Small intestine (tissue), 7 donors: ENCODE results near the gene KCNE3. TPM values are rescaled to one million over a fixed set of nuclear protein-coding genes. Genes with fewer than 3 reads are reported as not detected.

Source experiments
- DNase-seq, 2 donors: peaks; one replicate each; pipeline versions ENCODE4 v3.0.0 to v3.0.0-alpha.2; 2013
- FAIRE-seq: peaks from 2 replicates; lab custom pipeline; 2012; peaks lifted over from hg19 to GRCh38; lab: Jason Lieb, UNC
- H3K27ac ChIP-seq, 3 donors: one replicate each; pipeline ENCODE4 v1.5.1; 2013; ENCODE audit warnings: low read length in 2 of 3, mild to moderate bottlenecking in 2 of 3, control low read depth in 1 of 3, inconsistent platforms in 1 of 3, low read depth in 1 of 3, moderate library complexity in 1 of 3
- H3K27me3 ChIP-seq, 3 donors: one replicate each; pipeline ENCODE4 v1.6.1; 2013; ENCODE audit warnings: low read length in 3 of 3, inconsistent platforms in 1 of 3; ENCODE audit not compliant: control insufficient read depth in 3 of 3, insufficient read depth in 3 of 3
- H3K36me3 ChIP-seq, 3 donors: one replicate each; pipeline ENCODE4 v1.6.1; 2013; ENCODE audit warnings: low read length in 3 of 3, inconsistent platforms in 1 of 3, low read depth in 1 of 3, mild to moderate bottlenecking in 1 of 3, moderate library complexity in 1 of 3; ENCODE audit not compliant: control insufficient read depth in 3 of 3, insufficient read depth in 2 of 3
- H3K4me1 ChIP-seq, 3 donors: one replicate each; pipeline ENCODE4 v1.6.1; 2013; ENCODE audit warnings: low read length in 2 of 3, inconsistent platforms in 1 of 3, low read depth in 1 of 3, mild to moderate bottlenecking in 1 of 3, moderate library complexity in 1 of 3; ENCODE audit not compliant: control insufficient read depth in 3 of 3, insufficient read depth in 2 of 3
- H3K4me3 ChIP-seq, 3 donors: one replicate each; pipeline ENCODE4 v1.5.1; 2013; ENCODE audit warnings: low read length in 3 of 3, control low read depth in 1 of 3, inconsistent platforms in 1 of 3, low read depth in 1 of 3, mild to moderate bottlenecking in 1 of 3, moderate library complexity in 1 of 3
- H3K9me3 ChIP-seq, 2 donors: one replicate each; pipeline ENCODE4 v1.6.1; 2013; ENCODE audit warnings: low read depth in 1 of 2, low read length in 1 of 2; ENCODE audit not compliant: control insufficient read depth in 2 of 2, insufficient read depth in 1 of 2
- WGBS, 3 donors: extraction: QIAGEN DNeasy Blood & Tissue Kit; methylation state at CpG; one replicate each; pipeline ENCODE4 v1.1.7; 2013; 5-methylcytosine and 5-hydroxymethylcytosine counted together
- polyA plus RNA-seq, 4 donors: library from polyadenylated mRNA; stranded (reverse) in 3 of 4; unstranded in 1 of 4; fragments of 200-250 nt in 3 of 4; fragments of 120-200 nt in 1 of 4; gene quantifications; one replicate each; pipeline versions ENCODE4 v1.2.1 to v1.2.3, GENCODE V29; 2013
- donor health status: healthy with polysubstance abuse.
- donor health status: control.
- donor health status: control.
- donor health status: Bipolar disorder and iron deficiency.
- donor health status: healthy.

KCNE3 gene
- polyA plus RNA-seq, 4 donors: 17.0 to 88.4 (median 29.3) TPM

DNA sequence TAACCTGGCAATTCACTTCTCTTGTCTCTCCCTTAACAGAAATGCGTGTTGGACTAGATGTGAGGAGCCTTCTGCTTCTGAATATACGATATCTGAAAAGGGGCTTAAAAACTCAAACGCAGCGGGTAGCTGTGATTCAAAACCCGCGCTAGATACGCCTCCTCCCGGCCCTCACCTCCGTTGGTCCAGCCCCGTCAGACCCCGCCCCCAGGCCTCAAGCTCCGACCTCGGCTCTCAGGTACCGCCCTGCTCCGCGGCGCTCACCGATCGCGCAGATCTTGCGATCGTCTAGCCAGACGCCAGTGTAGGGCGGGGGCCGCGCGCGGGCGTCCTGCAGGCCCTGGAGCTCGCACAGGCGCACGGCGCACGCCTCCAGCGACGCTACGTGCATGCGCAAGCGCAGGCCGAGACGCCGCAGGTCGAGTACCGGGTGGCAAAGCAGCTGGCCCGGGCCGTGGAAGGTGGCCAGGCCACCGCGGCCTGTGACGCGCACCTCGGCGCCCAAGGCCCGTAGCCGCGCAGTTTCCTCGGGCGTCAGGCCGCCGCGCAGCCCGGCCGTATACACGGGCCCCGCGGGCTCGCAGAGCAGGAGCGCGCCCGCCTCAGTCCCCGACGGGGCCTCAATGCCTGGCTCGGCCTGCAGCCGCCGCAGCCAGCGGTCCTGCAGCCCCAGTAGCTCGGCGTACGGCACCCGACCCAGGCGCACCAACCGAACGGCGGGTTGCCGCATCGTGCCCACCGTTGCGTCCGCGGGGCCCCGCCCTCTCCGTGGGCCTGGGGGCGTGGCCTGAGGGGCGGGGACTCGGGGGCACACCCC lies 25.8 kb upstream of the KCNE3 start, which contains the start of gene LIPT2:
Gene LIPT2, minus strand, starts transcription at position 751 of the 817 bp plus-strand sequence. Its CDS starts 21 bp downstream, at position 730.
- FAIRE-seq: no peak
- H3K27me3 ChIP-seq: no peaks in the 10 kb centered on the region
- peaks cover 0 to 6% of the 10 kb centered on the region in 2 donors for H3K9me3 ChIP-seq
- 1% methylated on average over 74 to 94 of the region's 94 CpGs for WGBS, 3 donors
- DNase-seq: peak; percentile 98 to 99
- peak within 1 kb of the TSS; percentile 67 to 99 (median 85) for H3K4me3 ChIP-seq
- H3K4me1 ChIP-seq: peaks cover 0 to 8% (median 6%) of the 10 kb centered on the region in 3 donors
- peak within 1 kb of the TSS; percentile 90 to 100 (median 100) for H3K27ac ChIP-seq
- H3K36me3 ChIP-seq: peaks cover 0 to 6% (median 0%) of the 10 kb centered on the region in 3 donors

DNA sequence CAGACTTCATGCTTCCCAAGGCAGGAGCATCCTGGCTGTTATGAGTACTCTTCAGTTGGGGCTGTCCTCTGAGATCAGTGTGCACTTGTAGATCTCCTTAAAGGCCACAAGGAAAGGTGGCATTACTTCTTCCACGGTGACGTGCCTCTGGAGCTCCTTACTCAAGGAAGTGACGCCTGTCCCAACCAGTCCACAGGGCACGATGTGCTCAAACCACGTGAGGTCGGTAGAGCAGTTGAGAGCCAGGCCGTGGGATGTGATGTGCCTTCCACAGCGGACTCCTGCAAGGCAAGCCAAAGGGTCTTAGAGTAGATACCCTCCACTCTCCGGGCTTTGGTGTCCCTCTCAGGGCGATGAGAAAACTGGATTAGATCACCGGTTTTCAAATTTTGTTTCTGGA lies 24.7 kb upstream of the KCNE3 start:
- Histone ChIP-seq H3K27ac (no peak overlapping the region), H3K4me1 (peaks cover 0 to 8% (median 6%) of the 10 kb centered on the region in 3 donors), H3K36me3 (peaks cover 0 to 6% (median 0%) of the 10 kb centered on the region in 3 donors), H3K27me3 (no peaks in the 10 kb centered on the region), H3K4me3 (no peak overlapping the region), H3K9me3 (peaks cover 0 to 4% of the 10 kb centered on the region in 2 donors)
- DNase-seq (no peak), FAIRE-seq (no peak)
- 89 to 91% (median 90%) methylated on average over 11 of the region's 11 CpGs for WGBS, 3 donors

DNA sequence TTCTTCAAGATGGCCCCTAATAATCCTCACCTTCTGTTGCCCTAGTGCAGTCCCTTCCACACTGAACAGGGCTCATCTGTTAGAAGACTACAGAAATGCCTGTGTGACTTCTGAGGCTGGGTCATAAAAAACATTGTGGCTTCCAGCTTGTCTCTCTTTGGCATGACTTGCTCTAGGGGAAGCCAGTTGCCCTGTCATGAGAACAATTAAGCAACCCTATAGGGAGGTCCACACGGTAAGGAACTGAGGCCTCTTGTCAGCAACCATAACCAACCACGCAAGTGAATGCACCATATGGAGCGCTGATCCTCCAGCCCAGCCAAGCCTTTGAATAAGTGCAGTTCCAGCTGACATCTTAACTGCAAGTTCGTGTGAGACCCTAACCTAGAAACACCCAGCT lies 23.6 kb upstream of the KCNE3 start:
- Histone ChIP-seq H3K4me3 (no peak overlapping the region), H3K27ac (no peak overlapping the region), H3K4me1 (peaks cover 0 to 8% (median 6%) of the 10 kb centered on the region in 3 donors), H3K36me3 (peaks cover 0 to 3% (median 0%) of the 10 kb centered on the region in 3 donors), H3K9me3 (no peaks in the 10 kb centered on the region), H3K27me3 (no peaks in the 10 kb centered on the region)
- WGBS, 3 donors: 94 to 97% (median 95%) methylated on average over 4 of the region's 4 CpGs
- no peak for DNase-seq
- no peak for FAIRE-seq

DNA sequence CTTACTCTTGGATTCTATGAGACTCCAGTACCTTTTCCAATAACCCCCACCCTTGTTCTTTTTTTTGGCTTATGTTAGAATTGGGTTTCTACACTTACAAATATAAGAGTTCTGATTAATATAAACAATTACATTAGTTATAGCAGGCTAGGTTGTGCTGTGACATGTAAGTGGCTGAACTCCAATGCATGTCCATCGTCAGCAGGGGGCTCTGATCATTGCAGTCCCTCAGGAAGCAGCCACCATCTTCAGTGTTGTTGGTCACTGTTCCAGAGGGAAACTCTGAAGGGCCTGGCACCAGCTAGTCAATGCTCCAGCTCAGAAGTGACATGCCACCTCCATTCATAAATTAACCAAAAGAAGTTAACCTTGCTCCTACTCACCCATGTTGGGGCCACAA lies 20.5 kb upstream of the KCNE3 start:
- Histone ChIP-seq H3K27me3 (no peaks in the 10 kb centered on the region), H3K9me3 (no peaks in the 10 kb centered on the region), H3K4me1 (peaks cover 0 to 4% (median 0%) of the 10 kb centered on the region in 3 donors), H3K27ac (no peak overlapping the region), H3K4me3 (no peak overlapping the region), H3K36me3 (peaks cover 0 to 3% (median 0%) of the 10 kb centered on the region in 3 donors)
- FAIRE-seq (no peak), DNase-seq (peak in 1 of 2 donors; percentile 37)
- 43 to 74% (median 67%) methylated on average over 1 of the region's 1 CpG for WGBS, 3 donors

DNA sequence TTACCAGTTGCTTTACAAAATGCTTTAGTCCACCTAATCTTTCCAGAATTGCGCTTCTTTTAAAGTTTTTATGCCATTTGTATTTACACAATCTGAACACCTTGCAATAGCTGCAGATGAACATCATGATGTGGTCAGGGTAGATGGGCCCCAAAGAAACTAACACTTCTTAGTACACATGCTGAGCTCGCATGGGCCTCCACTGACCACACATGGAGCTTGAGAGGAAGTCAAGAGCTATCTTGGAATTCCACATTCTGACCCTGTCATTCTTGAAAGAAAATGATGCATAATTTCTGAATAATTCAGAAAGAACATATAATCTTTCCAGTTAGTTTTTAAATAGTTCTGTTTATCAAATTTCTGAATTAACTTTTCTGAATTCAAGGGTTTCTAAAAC lies 18.5 kb upstream of the KCNE3 start:
- DNase-seq (no peak), FAIRE-seq (no peak)
- 87 to 94% (median 94%) methylated on average over 2 of the region's 2 CpGs for WGBS, 3 donors
- no peak overlapping the region for H3K4me3 ChIP-seq
- no peaks in the 10 kb centered on the region for H3K36me3 ChIP-seq
- no peak overlapping the region for H3K27ac ChIP-seq
- H3K27me3 ChIP-seq: no peaks in the 10 kb centered on the region
- H3K9me3 ChIP-seq: no peaks in the 10 kb centered on the region
- H3K4me1 ChIP-seq: no peaks in the 10 kb centered on the region

DNA sequence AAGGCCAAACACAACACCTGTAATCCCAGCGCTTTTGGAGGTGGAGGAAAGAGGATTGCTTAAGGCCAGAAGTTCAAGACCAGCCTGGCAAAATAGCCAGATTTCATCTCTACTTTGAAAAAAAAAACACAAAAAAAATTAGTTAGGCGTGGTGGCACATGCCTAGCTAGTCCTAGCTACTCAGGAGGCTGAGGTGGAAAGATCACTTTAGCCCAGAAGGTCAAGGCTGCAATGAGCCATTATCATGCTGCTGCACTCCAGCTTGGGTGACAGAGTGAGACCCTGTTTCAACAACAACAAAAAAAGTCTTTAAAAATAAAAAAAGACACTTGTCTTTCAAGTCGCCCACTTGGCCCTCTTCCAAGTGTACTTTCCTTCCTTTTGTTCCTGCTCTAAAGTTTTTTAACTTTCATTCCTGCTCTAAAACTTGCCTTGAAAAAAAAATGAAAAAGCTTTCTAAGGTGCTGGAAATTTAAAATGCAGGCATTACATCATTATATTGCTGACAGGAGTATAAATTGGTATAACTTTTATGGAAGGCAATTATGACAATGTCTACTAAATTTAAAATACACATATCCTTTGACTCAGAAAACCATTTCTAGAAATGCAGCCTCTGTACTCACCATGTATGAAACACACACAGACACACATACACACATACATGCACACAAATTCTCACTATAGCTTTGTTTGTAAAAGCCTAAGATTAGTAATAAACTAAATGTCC lies 13.5 kb upstream of the KCNE3 start:
- 39 to 51% (median 40%) methylated on average over 3 of the region's 3 CpGs for WGBS, 3 donors
- H3K36me3 ChIP-seq: no peaks in the 10 kb centered on the region
- H3K27me3 ChIP-seq: no peaks in the 10 kb centered on the region
- no peaks in the 10 kb centered on the region for H3K9me3 ChIP-seq
- FAIRE-seq (no peak), DNase-seq (no peak)
- H3K27ac ChIP-seq: no peak overlapping the region
- H3K4me1 ChIP-seq: no peaks in the 10 kb centered on the region
- no peak overlapping the region for H3K4me3 ChIP-seq

DNA sequence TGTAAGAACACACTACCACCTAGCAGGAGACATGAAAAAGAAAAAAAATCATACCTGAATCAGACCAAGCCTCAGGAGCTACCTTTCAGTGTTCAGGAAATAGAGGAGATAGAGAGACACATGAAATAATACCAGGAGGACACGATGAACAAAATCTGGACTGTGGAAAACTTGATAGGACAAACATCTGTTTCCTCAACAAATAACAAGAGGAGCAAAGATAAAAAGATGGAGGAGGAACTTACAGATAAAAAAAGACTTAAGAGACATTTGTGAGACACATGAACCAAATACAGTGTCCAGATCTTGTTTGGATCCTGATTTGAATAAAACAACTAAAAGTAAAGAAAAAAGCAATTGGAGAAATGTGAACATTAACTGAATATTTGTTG lies 12.4 kb upstream of the KCNE3 start:
- FAIRE-seq: no peak
- 15 to 44% (median 22%) methylated on average over 1 of the region's 1 CpG for WGBS, 3 donors
- H3K27me3 ChIP-seq: no peaks in the 10 kb centered on the region
- H3K27ac ChIP-seq: no peak overlapping the region
- no peaks in the 10 kb centered on the region for H3K4me1 ChIP-seq
- no peak for DNase-seq
- H3K36me3 ChIP-seq: no peaks in the 10 kb centered on the region
- H3K9me3 ChIP-seq: no peaks in the 10 kb centered on the region
- no peak overlapping the region for H3K4me3 ChIP-seq

DNA sequence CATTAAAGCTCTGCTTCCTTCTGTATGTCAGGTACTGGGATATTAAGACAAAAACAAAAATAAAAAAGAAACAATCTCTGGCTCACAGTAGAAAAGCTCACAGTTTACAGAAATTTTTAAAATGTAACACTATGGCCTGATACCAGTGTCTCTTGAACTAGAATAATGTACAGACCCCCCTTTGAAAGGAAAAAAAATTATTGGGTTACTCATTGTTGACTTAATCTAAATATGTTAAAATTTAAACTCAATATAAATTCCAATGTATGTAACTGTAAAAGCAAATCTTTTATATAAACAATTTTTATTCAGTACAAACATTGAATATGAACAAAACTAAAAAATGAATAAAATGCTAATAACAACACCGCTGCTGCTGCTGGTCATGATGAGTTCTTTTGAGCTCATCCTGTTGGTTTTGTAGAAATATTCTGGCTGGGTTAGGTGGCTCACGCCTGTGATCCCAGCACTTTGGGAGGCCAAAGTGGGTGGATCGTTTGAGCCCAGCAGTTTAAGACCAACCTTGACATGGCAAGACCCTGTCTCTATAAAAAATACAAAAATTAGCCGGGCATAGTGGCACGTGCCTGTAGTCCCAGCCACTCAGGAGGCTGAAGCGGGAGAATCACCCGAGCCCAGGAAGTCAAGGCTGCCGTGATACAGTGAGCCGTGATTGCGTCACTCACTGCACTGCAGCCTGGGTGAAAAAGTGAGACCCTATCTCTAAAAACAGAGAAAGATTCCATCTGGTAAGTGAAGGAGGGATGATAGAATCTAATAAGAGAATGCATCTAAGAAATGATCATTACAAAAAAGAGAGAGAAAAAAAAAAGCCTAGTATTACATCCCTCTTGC lies 11.8 kb upstream of the KCNE3 start:
- Histone ChIP-seq H3K4me3 (no peak overlapping the region), H3K9me3 (no peaks in the 10 kb centered on the region), H3K27me3 (no peaks in the 10 kb centered on the region), H3K36me3 (no peaks in the 10 kb centered on the region), H3K4me1 (no peaks in the 10 kb centered on the region), H3K27ac (no peak overlapping the region)
- no peak for FAIRE-seq
- 77 to 80% (median 79%) methylated on average over 10 of the region's 10 CpGs for WGBS, 3 donors
- DNase-seq: no peak
